HPDE6-E6E7 (cell line): Measurements from ENCODE around the gene MEF2D.

Source experiments
- DNase-seq: peaks from one replicate; pipeline ENCODE4 v3.0.0; 2011; ENCODE audit warnings: missing footprints; ENCODE audit errors: extremely low spot score

Gene MEF2D

DNA sequence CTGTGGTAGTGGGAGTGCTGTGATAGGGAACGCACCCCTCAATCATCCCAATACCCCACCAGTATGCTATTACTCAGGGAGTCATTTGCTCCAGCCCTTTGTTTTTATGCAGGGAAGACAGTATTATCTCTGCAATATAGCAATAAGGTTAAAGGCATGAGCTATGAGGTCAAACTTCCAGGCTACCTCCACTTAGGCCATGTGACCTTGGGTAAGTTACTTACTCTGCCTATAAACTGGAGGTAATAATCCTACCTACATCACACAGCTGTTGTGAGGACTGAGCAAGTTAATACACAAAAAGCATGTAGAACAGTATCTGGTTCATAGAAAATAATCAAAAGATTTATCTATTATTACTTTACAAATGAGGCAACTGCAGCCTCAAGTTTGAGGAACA lies 30.1 kb downstream of the MEF2D start:
- DNase-seq, result no peak

GRCh38 chr1:156468693-156469345 lies 31.8 kb downstream of the MEF2D start:
- DNase-seq, result no peak

DNA sequence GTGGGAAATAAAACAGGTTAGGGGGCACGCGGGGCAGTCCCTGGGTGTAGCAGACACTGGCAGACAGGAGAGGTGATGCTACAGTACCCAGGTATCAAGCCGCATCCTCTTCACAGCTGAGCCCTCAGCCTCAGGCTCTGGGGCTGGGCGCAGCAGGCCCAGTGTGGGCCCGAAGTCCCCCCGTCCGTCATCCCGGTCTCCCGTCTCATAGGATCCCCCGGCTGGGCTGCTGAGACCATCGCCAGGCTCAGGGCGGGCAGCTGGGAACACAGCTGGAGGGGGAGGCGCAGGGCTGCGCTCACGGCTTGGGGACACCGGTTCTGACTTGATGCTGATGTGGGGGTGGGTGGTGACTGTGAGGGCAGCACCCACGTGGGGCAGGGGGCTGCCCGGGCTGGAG lies 32.7 kb downstream of the MEF2D start:
- DNase-seq, result no peak

DNA sequence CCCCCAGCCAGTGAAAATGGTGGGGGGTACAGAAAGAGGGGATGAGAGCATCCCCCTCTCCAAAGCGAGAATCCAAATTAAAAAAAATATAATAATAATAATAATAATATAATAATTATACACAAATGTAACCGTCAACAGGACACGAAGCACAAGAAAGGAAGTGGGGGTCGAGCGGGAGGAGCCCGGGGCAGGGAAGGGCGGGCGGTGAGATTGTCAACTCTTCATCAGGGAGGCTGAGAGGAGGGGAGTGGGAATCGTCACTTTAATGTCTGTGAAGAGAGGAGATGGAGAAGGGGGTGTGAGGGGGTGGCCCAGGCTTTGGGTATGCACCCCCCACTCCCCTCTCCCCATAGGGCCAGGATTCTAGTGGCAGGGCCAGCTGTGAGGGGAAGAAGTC lies 33.2 kb downstream of the MEF2D start:
- no peak for DNase-seq

DNA sequence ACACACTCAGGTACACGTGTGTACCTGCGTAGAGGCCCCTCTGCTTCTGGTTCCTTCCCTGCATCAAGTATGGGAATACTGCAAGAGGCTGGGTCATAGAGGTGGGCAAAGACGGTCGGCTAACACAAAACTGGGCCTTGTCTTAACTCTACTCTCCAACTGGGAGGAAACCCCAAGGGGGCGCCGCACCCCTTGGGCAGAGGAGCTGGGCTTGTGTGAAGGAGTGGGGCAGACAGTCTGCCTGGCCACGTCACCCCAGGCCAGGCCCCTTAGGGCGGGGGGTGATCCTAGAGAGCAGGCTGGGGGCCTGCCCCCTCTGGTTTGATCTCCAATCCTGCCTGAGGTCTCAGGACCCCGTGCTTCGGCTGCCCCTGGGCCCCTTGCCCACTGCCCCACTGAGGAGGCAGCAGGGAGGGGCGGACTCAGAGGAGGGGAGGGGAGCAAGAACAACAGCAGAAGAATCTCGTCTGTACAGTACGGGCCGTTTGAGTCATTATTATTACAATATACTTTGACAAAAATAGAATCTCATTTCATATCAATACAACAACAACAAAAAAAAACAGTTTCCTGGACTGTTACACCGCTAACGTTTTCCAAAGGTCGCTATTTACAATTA lies 34.7 kb downstream of the MEF2D start:
- no peak for DNase-seq

DNA sequence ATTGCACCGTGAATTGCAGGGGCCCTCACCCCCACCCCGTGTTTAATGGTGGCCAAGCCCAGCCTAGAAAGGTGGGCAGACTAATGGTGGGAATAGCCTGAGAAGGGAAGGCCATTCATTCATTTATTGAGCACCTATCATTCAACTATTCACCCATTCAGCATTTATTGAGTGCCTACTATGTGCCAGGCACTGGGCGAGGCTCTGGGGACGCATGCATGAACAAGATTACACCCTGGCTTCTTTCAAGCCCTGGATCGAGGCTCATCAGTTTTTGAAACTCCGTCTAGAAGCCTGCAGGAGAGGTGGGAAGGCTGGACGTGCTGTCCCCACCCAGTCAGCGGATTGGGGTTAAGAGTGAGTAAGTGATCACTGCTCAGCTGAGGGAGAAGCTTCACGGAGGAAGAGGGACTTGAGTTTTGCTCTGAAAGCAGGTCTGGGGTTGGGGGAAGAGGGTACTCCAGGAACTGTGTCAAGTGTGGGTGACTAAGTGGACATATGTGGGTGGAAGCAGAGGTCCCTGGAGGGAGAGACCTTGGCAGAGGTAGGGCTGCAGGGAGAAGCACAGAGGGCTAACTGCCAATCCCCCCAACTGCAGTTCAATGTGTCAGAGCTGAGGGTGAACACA lies 35.6 kb downstream of the MEF2D start:
- DNase-seq, result no peak

GRCh38 chr1:156464335-156464734 lies 36.2 kb downstream of the MEF2D start:
- DNase-seq, result no peak

- no peak for DNase-seq
These were observed 36.7 kb downstream of the MEF2D start for GRCh38 chr1:156463874-156464273.

DNA sequence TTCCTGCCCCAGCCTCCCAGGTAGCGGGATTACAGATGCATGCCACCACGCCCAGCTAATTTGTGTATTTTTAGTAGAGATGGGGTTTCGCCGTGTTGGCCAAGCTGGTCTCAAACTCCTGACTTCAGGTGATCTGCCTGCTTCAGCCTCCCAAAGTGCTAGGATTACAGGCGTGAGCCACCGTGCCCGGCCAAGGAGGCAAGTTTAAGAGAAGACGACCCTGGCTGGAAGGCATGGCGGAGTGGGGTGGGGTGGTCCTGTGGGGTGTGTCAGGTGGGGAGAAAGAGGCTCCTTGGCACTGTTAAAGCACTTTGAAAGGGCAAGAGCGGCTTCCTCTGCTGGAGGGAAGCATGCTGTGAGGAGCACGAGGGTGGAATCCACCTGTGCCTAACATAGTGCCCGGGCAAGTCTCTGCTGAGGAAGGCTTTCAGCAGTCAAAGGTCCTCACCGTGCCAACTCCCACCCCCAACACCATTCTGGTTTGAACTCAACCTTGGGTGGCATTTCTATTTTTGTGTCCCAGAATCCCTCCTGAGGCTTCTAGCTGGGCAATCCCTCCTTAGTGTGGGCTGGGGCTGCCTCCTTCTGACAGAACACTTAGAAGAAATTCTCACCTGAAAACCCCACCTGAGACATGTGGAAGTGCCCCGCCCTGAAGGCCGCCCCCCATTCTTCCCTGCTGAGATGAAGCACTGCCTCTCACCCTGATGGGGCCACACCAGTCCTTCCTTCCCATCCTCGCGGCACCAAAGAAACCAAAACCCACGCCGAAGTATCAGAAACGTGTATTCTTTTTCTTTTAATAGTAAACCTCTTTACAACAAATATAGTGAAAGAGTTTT lies 37.4 kb downstream of the MEF2D start:
- no peak for DNase-seq

GRCh38 chr1:156461781-156462647 lies 38.6 kb downstream of the MEF2D start:
- DNase-seq, result no peak

DNA sequence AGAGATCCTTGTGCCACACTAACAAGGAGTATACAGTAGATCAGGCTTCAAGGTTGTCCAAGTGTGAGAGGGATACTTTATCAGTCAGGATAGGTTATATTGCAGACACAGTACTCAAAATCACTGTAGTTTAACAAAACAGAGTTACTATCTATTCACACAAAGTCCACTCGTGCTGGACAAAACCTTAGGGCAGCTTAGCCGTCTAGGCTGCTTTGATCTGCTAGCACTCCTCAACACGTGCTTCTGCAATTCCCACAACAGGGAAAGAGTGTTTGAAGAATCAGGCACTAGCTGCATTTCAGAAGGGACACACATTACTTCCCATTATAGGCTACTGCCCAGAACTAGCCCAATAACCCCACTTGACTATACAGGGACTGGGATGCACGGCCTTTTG lies 39.5 kb downstream of the MEF2D start:
- DNase-seq, result no peak

DNA sequence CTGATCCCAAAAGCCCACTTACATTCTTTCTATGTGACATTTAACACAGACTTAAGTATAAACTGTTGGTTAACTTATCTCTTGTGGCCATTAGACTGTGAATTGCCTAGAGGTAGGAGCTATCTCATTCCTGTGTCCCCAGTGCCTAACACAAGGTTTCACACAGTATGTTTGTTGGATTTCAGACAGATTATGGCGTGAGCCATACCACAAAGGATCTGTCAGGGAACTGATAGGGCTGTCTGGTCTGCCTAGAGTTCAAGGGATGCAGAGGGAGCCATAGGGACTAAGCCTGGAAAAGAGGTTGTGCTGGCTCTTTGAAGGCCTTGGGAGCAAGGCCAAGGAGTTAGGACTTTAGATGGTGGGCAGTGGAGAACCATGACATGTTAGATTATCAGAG lies 40.0 kb downstream of the MEF2D start:
- no peak for DNase-seq

GRCh38 chr1:156458181-156458503 lies 42.4 kb downstream of the MEF2D start:
- DNase-seq, result no peak

DNA sequence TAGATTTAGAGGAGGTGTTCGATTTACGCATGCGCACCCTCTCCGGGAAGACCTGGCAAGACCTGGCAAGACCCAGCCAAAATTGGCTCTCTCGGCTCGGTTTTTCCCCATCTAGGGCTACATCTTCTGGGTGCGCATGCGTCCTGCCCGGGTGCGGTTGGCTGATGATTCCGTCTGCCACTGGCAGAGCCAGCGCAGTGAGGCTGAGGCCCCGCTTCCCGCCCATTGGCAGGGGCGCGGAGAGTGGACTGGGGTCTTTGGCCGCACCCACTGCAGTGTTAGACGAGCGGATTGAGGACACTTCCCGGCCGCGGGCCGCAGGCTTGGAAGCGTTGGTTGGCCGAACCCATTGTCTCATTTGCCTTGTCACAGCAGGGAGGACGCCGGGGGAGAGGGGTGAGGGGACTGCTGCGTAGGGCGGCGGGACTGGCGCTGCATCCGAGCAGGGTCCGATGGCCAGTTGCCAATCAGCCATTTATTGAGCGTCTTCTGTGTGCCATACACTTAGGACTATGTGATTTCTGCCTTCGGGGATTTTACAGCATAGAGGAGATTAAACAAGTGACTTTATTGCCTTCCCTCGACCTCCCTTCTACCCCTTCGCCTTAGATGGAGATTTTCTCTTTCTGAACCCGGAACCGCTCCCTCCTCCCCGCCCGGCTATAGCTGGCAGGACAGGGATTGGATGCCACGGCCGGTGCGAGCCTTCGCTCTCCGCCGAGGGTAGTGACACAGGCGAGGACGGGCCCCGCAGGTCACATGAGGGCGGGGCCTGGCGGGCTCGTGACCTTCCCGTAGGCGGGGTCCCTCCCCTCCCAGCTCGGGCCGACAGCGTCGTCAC lies 43.7 kb downstream of the MEF2D start:
- peak; percentile 100 for DNase-seq

GRCh38 chr1:156455362-156455761 lies 45.2 kb downstream of the MEF2D start:
- no peak for DNase-seq

DNA sequence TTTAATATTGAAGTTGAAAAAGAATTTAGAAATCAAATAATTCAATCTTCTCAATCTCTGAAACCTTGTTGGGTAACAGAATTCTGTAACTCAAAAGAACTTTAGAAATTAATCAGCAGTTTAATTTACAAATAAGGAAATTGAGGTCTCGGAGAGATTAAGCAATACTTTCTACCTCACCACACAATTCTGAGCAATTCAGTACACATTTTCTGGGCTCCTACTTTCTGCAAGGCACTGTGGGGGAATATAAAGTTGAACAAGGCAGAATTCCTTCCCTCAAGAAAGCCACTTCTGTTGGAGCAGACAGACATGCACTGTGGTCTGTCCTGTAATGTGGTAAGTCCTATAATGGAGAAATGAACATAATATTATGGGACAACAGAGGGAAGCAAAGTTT lies 47.7 kb downstream of the MEF2D start:
- DNase-seq, result no peak

GRCh38 chr1:156451505-156452160 lies 48.9 kb downstream of the MEF2D start:
- DNase-seq, result no peak

DNA sequence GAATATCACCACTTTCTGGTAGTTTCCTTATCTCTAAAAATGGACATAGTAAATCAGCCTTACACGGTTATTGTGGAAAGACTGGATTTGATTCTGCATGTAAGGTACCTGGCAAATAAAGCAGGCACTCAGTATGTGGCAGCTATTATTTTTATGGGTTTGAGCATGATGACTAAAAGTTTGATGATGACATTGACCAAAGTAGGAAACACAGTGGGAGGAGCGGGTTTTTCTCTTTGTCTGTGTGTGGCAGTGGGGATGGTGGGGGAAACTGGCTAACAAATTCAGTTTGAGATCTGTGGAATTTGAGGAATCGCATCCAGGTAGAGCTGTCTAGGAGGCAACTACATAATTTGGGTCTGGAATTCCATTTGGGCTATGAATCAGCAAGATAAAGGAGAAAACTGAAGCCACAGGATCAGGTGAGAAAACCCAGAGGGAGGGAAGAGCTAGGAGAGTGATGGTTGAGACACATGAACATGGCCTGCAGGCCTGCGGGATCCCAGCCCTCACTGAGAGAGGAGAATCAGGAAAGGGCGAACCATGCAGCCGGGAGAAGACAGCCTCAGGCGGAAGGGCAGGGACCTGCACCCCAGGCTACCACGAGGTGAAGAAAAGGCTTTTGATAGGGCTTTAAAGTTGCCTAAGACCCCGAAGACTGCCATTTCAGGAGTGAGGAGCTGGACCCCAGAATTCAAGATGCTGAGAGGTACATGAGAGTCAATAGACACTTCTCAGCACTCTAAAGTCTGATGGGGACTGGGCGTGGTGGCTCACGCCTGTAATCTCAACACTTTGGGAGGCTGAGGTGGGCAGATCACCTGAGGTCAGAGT lies 52.2 kb downstream of the MEF2D start:
- DNase-seq, result no peak

- DNase-seq, result peak; percentile 77
These were observed 54.7 kb downstream of the MEF2D start for GRCh38 chr1:156445789-156446263.
